Right lobe of liver (tissue), 6 donors: ENCODE results near the gene CEACAM6. TPM values are rescaled to one million over a fixed set of nuclear protein-coding genes. Genes with fewer than 3 reads are reported as not detected.
"Not testable (repeated sequence)": the region's sequence is repeated elsewhere in the genome, so short reads cannot be mapped to it uniquely, and the experiment has no call there.

Experiments
- ATAC-seq, 4 donors: fragments of 200-7000 bp; cut with Tn5 transposase; one replicate each; pipeline ENCODE4 v1.9.1; 2020; ENCODE audit warnings: mild to moderate bottlenecking in 4 of 4, moderate library complexity in 4 of 4
- DNase-seq, 3 donors: peaks; one replicate each; pipeline ENCODE4 v3.0.0-alpha.2; 2020
- H3K27ac ChIP-seq, 3 donors: fragments of 200-600 bp; one replicate each; pipeline ENCODE4 v1.8.0; 2022
- H3K27me3 ChIP-seq, 2 donors: fragments of 200-600 bp; one replicate each; pipeline ENCODE4 v1.8.0; 2022
- H3K36me3 ChIP-seq, 4 donors: fragments of 200-600 bp; sonication (generic) in 1 of 4; one replicate each; pipeline versions ENCODE4 v1.5.1 to v1.8.0; 2017 to 2022; ENCODE audit warnings: control low read depth in 1 of 4
- H3K4me1 ChIP-seq, 4 donors: fragments of 200-600 bp; sonication (generic) in 1 of 4; one replicate each; pipeline versions ENCODE4 v1.5.1 to v1.8.0; 2017 to 2022; ENCODE audit warnings: control low read depth in 1 of 4
- H3K4me3 ChIP-seq, 3 donors: fragments of 200-600 bp; one replicate each; pipeline ENCODE4 v1.8.0; 2022
- H3K9me3 ChIP-seq, 4 donors: fragments of 200-600 bp; sonication (generic) in 1 of 4; one replicate each; pipeline versions ENCODE4 v1.5.1 to v1.8.0; 2017 to 2022; ENCODE audit warnings: control low read depth in 1 of 4
- POLR2A ChIP-seq: fragments of 450-650 bp; IDR thresholded peaks from one replicate; pipeline ENCODE4 v1.6.1; 2017; ENCODE audit warnings: antibody characterized with exemption, mild to moderate bottlenecking
- WGBS: methylation state at CpG from one replicate; pipeline ENCODE4 v1.1.6; 2018; ENCODE audit warnings: low coverage, low lambda C conversion rate; ENCODE audit not compliant: insufficient coverage; ENCODE audit errors: missing lambda C conversion rate; 5-methylcytosine and 5-hydroxymethylcytosine counted together
- intact Hi-C, 2 donors: fragments of 100-400 bp; cut with DNase I; formaldehyde crosslinking; loops; one replicate each; pipeline versions ENCODE4 v1.11.2 to v1.14.1; 2022
- total RNA-seq, 6 experiments: library from RNA; depleted of rRNA in 2 of 6; stranded (reverse); fragments of >200 nt in 2 of 6; fragmentation: NEBNext Ultra II Directional in 3 of 6; extraction: Animal tissue kit (Norgen Biotek cat#: 25700) in 3 of 6; gene quantifications; one replicate each; pipeline versions ENCODE4 v1.1.0 to v1.2.4, GENCODE V29; 2016 to 2023
- TF ChIP-seq, protein P1 (sequence below), 4 donors: fragments of 200-600 bp in 3 of 4; fragments of 450-650 bp in 1 of 4; IDR thresholded peaks; one replicate each; pipeline versions ENCODE4 v1.5.1 to v1.8.0; 2016 to 2022; ENCODE audit warnings: antibody characterized with exemption in 4 of 4, mild to moderate bottlenecking in 2 of 4
- donor health status: DM: no; HTN: yes; CAD: no.
- donor health status: DM: no; HTN: no; CAD: no.
- donor health status: DM: no; HTN: no; CAD: no.
- donor health status: DM: no; HTN: yes; CAD: no.
- donor health status: DM: no; HTN: yes; CAD: no.

Gene CEACAM6
- total RNA-seq, 6 experiments from 2014 or later: 0.18 to 0.44 (median 0.23) TPM; not detected in 2

DNA sequence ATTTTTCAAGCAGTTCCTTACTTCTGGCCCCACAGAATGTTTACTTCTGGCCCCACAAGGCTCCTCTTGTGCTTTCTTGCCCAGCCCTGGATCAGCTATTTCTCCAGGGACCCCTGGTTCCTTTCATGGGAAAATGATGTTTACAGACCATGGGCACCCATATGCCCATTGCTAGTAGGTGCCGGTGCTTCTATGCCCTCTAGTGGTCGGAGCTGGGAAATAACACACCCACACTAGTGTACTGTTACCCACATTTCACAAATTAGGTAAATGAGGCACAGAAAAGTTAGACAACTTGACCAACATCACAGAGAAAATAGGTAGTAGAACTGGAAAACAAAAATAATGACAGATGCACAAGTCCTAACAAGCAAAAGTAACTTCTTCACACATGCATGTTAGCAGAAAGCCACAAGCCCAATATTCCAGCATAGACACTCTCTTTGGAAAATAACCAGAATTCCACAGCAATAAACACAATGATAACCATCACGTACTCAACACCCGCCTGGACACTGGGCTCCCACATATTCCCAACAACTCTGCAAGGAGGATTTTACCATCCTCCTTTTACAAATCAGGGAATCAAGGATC, 1.3 kb upstream of the CEACAM6 start:
- intact Hi-C loops: no loop called here
- peak in 1 of 3 donors; percentile 39 for DNase-seq
- TF ChIP-seq, protein P1, sequence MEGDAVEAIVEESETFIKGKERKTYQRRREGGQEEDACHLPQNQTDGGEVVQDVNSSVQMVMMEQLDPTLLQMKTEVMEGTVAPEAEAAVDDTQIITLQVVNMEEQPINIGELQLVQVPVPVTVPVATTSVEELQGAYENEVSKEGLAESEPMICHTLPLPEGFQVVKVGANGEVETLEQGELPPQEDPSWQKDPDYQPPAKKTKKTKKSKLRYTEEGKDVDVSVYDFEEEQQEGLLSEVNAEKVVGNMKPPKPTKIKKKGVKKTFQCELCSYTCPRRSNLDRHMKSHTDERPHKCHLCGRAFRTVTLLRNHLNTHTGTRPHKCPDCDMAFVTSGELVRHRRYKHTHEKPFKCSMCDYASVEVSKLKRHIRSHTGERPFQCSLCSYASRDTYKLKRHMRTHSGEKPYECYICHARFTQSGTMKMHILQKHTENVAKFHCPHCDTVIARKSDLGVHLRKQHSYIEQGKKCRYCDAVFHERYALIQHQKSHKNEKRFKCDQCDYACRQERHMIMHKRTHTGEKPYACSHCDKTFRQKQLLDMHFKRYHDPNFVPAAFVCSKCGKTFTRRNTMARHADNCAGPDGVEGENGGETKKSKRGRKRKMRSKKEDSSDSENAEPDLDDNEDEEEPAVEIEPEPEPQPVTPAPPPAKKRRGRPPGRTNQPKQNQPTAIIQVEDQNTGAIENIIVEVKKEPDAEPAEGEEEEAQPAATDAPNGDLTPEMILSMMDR (IDR thresholded peaks at IDR 0.05): peak; percentile 39 to 72 (median 66)
- TF ChIP-seq POLR2A: no peak

DNA sequence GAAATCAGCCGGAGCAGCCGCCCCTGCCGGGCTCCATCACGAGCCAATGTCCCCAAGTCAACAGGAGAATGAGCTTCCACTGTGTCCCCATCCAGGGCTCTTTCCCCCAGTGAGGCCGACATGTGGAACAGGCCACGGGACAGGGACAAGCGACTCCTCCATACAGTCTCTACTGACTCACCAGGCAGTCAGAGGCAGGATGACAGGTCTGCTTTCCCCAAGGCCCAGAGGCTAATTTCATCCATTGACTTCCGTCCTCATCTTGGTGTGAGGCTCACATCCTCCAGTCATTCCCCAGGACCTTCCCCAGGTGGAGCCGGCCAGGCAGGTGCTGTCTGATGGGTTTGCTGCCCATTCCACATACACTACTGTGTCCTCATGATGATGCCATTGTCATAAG, 3.5 kb downstream of the CEACAM6 start:
- no peak for TF ChIP-seq POLR2A
- TF ChIP-seq, protein P1 (IDR thresholded peaks at IDR 0.05): no peak
- DNase-seq (no peak), ATAC-seq (no peak)
- Histone ChIP-seq H3K9me3 (no peaks in the 10 kb centered on the region), H3K4me1 (no peaks in the 10 kb centered on the region), H3K27ac (no peak overlapping the region), H3K27me3 (no peaks in the 10 kb centered on the region), H3K36me3 (no peaks in the 10 kb centered on the region), H3K4me3 (no peak overlapping the region)
- intact Hi-C loops: no loop called here
- WGBS: 40% methylated on average over 4 of the region's 9 CpGs

More for the DNA sequence above, 1.3 kb upstream of the CEACAM6 start:
- Histone ChIP-seq H3K4me3 (no peak overlapping the region), H3K36me3 (no peaks in the 10 kb centered on the region), H3K4me1 (no peaks in the 10 kb centered on the region), H3K27ac (no peak overlapping the region), H3K9me3 (no peaks in the 10 kb centered on the region), H3K27me3 (no peaks in the 10 kb centered on the region)
- ATAC-seq: peak; percentile 75 to 84 (median 82)
- WGBS: 0% methylated on average over 4 of the region's 4 CpGs

DNA sequence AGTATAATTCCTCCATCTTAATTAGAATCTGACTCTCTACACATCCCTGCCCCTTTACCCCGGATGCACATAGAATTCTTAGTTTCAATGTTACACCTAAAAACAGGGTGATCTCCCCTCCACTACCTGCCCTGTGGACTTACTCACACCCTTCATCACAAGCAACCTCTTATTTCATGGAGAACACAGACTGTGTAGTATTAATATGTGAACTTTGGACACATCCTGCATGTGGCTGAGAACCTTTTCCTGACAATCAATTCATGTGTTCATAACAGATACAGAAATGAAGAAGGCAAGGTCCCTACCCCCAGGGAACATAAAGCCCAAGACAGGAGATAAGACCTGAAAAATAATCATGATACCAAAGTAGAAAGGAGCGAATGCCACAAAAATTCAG, 11.8 kb downstream of the CEACAM6 start:
- intact Hi-C loops: no loop called here
- Histone ChIP-seq H3K36me3 (no peaks in the 10 kb centered on the region), H3K27ac (no peak overlapping the region), H3K9me3 (no peaks in the 10 kb centered on the region), H3K4me3 (no peak overlapping the region), H3K27me3 (no peaks in the 10 kb centered on the region), H3K4me1 (no peaks in the 10 kb centered on the region)
- TF ChIP-seq POLR2A: no peak
- WGBS: 71% methylated on average over 2 of the region's 2 CpGs
- no peak for DNase-seq
- ATAC-seq: no peak

DNA sequence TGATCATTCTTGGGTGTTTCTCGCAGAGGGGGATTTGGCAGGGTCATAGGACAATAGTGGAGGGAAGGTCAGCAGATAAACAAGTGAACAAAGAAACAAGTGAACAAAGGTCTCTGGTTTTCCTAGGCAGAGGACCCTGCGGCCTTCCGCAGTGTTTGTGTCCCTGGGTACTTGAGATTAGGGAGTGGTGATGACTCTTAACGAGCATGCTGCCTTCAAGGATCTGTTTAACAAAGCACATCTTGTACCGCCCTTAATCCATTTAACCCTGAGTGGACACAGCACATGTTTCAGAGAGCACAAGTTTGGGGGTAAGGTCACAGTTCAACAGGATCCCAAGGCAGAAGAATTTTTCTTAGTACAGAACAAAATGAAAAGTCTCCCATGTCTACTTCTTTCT, 12.8 kb downstream of the CEACAM6 start:
- H3K4me1 ChIP-seq, ATAC-seq, H3K27ac ChIP-seq, H3K9me3 ChIP-seq, intact Hi-C loops, H3K27me3 ChIP-seq, H3K36me3 ChIP-seq, H3K4me3 ChIP-seq, DNase-seq: not testable (repeated sequence)
- 52% methylated on average over 4 of the region's 5 CpGs for WGBS

DNA sequence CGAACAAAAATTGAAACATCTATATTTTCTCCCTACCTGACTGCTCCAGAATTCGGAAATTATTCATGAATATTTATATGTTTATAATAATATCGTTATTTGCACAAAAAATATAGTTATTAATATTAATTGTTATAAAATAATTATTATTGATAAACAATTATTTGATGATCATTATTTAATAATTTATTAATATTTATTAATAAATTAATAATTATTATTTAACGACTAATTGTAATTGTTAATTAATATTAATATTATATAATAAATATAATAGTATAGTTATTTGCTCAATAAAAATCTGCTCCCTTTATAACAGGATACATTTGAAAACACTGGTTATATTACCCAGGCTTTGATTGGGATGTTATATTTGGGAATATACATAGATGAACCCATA, 14.3 kb downstream of the CEACAM6 start:
- no peaks in the 10 kb centered on the region for H3K27me3 ChIP-seq
- intact Hi-C loops: no loop called here
- no peaks in the 10 kb centered on the region for H3K9me3 ChIP-seq
- ATAC-seq (no peak), DNase-seq (no peak)
- TF ChIP-seq, protein P1 (IDR thresholded peaks at IDR 0.05): no peak
- TF ChIP-seq POLR2A: no peak
- no peak overlapping the region for H3K4me3 ChIP-seq
- 73% methylated on average over 4 of the region's 4 CpGs for WGBS
- no peaks in the 10 kb centered on the region for H3K36me3 ChIP-seq
- no peak overlapping the region for H3K27ac ChIP-seq
- no peaks in the 10 kb centered on the region for H3K4me1 ChIP-seq
